Epithelial cell of esophagus (primary cell): Measurements from ENCODE around the gene MAP4K5.
A peak's percentile ranks its signal among the peaks of the same experiment; 100 is the strongest.

Experiments used
- DNase-seq: peaks from one replicate; pipeline ENCODE4 v3.0.0; 2010; ENCODE audit warnings: low read depth
- H3K4me3 ChIP-seq: 2 replicates; pipeline ENCODE4 v1.5.1; 2011; ENCODE audit warnings: mild to moderate bottlenecking, low read length, control low read depth
- CTCF ChIP-seq: IDR thresholded peaks from 2 replicates; pipeline ENCODE4 v1.5.1; 2011; ENCODE audit warnings: low read depth, mild to moderate bottlenecking, low read length, control low read depth, inconsistent platforms; ENCODE audit not compliant: insufficient read depth; ENCODE audit errors: missing control alignments

Gene MAP4K5

DNA sequence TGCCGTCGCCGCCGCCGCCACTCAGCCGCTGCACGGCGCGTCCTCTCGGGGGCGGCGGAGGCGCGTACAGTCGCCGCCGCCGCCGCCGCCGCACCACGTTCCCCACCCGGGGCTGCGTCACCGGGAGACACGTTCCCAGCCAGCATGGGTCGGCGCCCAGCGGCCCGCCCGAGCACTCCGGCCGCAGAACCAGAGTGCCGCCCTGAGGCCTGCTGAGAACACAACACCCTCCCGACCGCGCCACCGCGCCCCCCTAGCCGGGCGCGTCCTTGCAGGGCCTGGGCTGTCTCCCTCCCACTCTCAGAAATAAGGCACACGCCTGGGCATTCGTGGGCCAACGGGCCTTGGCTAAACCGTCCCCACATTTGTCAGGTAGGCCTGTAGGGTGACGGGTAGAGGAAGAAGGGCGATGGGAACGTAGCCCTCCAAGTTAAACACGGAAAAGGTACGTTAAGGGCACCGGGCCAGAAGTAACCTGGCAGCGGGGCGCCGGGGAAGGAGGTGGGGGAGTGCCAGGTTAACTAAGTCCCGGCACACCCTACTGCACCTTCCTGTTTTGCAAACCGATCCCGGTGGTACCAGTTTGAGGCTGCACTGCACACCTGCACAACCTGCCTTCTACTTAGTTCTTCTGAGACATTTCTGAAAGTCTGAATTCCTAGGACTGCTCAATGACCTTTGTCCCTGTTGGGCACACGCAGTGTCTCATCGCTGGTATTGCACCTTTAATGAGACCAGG is at the start of gene MAP4K5:
TSS of gene MAP4K5 (minus strand) at position 68 of the 739 bp plus-strand sequence. CDS start 520 bp downstream, outside the sequence.
- peak within 1 kb of the TSS; percentile 78 for H3K4me3 ChIP-seq
- DNase-seq = peak; percentile 93
- TF ChIP-seq CTCF = peak; percentile 67

DNA sequence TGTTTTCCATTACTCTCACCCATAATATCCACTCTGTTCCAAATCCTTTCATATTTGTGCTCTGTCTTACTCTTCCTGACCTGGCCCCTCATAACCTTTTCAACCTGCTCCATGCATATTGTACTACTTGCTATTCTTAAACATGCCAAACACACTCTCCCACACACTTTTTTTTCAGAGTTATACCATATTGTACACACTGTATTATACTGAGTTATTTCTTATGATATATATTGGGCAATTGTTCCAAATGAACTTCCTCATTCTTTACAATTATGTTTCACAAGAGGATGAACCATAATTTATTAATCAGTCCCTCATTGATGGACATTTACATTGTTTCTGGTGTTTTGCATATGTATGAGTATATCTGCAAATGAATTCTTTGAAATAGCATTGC is 46.1 kb upstream of the MAP4K5 start:
- H3K4me3 ChIP-seq = no peak overlapping the region
- peak; percentile 35 for DNase-seq
- TF ChIP-seq CTCF = no peak

DNA sequence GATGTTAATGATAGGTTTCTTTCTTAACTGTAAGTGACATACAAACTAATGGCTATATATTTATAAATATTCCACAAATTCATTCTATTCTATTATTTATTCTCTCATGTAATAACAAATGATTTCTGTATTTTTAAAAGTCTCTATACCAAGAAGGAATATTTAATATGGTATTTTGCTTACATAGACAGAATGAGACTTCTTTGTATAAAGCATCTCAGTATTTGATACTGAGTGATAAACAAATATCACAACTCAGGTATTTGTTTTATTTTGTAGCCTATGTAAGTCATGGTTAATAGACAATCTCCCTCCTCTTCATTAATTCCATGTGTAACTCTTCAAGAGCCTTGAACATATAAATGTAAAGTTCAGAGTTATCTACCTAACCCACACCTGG is 45.6 kb upstream of the MAP4K5 start:
- H3K4me3 ChIP-seq = no peak overlapping the region
- DNase-seq = no peak
- TF ChIP-seq CTCF = no peak

DNA sequence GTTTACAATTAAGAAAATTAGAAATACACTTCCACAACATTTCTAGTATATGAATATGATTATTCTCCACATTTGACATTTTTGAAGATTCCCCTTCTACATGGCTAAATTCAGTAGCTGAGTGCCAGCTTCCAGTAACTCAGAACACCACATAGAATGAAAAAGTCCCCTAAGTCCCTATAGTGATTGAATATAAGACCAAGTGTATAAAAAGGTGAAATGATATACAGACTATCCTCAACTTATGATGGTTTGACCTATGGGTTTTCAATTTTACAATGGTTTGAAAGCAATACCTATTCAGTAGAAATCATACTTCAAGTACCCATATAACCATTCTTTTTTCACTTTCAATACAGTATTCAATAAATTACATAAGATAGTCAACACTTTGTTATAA is 43.4 kb upstream of the MAP4K5 start:
- H3K4me3 ChIP-seq = no peak overlapping the region
- TF ChIP-seq CTCF = no peak
- DNase-seq = no peak

DNA sequence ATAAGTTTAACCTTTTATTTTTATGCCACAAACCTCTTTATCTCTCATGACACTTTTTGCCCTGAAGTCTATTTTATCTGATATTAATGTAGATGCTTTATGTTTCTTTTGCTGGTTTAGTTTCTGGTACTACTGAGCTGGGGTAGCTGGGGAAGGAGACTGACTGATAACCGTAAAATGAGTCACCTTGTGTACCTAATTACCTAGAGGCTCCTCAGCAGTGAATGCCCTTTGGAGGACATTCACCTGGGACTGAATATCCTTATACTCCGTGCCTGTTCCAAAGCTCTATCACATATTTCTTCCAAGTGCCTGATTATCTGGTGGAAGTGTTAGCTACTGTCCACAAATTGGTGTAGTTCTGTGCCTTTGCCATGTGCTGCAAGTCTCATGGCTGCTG is 41.5 kb upstream of the MAP4K5 start:
- no peak overlapping the region for H3K4me3 ChIP-seq
- TF ChIP-seq CTCF = no peak
- DNase-seq = peak; percentile 25

DNA sequence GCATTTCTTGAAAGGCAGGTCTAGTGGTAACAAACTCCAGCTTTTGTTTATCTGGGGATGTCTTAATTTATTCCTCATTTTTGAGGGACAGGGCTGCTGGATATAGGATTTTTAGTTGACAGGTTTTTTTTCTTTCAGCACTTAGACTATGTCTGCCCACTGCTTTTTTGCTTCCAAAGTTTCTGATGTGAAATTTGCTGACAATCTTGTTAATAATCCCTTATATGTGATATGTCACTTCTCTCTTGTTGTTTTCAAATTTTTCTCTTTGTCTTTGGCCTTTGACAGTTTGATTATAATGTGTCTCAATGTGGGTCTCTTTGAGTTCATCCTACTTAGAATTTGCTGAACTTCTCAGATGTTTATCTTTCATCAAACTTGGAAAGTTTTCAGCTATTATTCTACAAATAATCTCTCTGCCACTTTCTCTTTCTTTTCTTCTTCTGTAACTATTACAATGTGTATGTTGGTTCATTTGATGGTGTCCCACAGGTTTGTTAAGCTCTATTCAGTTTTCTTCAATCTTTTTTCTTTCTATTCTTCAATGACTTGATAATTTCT is 37.4 kb upstream of the MAP4K5 start:
- TF ChIP-seq CTCF = no peak
- DNase-seq = no peak
- H3K4me3 ChIP-seq = no peak overlapping the region

DNA sequence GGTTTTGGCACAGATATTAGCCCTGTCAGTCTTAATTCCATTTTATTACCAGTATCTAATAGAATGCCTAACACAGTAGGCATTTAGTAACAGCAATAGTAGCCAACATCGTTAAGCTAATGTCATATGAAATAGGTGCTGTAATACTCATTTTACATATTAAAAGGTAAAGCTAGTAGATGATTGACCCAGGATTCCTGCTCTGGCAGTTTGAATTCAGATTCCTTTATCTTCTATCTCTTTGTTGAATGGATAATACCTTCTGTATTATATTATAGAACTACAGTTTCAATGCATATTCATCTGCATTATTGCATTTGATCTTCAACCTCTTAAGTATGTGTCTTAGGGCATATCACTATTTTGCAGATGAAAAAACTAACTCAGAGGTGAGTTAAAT is 30.5 kb upstream of the MAP4K5 start:
- TF ChIP-seq CTCF = no peak
- H3K4me3 ChIP-seq = no peak overlapping the region
- no peak for DNase-seq
